Measurements from ENCODE around the gene NAMPT.

DNA sequence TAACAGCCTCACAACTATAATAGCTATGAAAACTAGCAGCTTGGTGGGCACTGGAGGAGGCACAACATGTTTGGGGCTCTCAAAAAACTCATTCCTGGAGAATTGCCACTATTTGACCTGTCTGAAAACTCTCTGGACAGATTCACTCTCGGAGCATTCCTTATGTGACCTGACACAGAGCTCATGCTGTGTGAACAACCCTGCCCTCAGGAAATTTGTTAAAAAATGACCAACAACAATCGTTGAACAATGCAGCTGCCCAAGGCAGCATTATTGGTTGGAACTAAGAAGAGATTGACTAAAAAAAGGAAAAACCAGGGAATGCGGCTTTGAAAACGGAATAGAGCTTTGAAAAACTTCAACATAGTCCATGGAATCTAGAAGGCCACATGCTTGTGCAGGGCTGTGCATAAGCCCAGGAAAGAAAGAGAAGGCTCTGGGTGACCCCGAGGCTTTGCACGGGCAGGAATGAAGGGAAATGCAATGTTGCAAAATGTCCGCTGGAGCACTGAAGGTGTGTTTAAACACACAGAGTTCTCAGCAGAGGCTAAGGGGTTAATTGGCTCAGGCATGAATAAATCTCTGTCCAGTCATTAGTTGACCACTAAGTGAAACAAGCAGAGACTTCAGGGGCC is 52.8 kb downstream of the NAMPT start:
- TF ChIP-seq POLR2A (IDR thresholded peaks at IDR 0.05) = no peak
- no peak for TF ChIP-seq EP300 (IDR thresholded peaks at IDR 0.05)
